ENCODE data around the gene UNC5B.

Gene UNC5B

DNA sequence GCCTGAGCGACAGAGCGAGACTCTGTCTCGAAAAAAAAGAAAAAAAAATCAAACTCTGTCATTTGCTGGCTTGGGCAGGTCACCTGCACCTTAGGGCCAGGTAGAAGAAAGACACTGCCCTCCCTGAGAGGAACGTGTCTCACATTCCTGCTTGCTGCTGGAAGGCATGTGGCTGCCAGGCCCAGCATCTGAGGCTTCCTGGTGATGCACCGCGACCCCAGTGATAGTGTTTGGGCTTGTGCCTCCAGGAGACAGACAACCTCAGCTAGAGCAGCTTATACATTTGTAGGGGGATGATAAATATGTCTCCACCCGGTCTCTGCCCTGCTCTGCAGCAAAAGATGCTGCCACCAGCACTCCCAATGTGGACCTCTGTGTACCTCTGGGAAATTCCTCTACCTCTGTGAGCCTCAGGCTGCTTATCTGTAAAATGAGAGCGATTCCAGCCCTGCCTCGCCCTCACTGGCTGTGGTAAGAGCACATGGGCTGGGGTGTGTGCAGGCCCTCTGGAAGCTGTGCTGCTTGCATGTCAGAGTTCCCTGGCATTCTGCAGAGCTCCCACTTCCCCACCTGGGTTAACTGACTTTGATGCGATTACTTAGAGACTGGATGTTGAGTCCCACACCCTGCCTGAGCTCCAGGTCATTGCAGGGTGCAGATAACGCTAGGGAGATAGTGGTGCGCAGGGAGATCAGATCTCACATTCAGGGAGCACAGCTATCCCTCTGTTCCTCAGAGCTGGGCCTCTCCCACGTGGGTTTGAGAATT, 126.5 kb downstream of the UNC5B start:
- DNase-seq: no peak

DNA sequence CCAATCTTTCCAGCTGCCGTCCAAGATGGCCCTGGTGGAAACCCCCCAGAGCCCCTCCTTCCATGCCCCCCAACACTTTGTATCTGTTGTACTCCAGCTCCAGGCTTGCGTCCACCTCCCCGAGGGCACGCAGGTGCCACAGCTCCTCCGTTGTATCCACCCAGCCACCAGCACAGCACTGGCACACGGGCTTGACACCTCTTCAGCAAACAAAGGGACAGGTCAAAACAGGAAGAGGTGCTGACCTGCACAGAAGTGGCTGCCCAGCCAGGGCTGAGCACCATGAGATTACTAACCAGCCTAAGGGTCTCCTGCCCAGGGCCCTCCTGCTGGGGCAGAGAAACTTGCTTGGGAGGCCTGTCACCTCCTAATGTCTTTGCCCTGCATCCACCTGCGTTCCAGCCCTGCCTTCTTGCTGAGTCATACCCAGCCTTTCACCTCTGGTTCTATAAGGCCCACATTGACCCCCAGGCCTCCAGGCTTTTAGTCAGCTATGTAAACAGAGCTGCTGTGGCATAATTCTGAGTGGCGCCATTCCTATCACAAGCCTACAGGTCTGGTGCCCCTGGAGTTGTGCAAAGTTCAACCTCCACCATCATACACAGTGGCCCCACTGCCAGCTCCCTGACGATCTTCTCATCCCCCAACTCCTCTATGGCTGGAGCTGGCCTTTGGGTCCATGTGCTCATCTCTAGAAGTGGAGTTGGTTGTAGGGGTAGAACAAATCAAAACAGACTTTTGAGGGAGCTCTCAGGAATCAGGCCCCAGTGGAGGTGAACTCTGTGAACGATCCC, 127.6 kb downstream of the UNC5B start:
- DNase-seq: no peak

DNA sequence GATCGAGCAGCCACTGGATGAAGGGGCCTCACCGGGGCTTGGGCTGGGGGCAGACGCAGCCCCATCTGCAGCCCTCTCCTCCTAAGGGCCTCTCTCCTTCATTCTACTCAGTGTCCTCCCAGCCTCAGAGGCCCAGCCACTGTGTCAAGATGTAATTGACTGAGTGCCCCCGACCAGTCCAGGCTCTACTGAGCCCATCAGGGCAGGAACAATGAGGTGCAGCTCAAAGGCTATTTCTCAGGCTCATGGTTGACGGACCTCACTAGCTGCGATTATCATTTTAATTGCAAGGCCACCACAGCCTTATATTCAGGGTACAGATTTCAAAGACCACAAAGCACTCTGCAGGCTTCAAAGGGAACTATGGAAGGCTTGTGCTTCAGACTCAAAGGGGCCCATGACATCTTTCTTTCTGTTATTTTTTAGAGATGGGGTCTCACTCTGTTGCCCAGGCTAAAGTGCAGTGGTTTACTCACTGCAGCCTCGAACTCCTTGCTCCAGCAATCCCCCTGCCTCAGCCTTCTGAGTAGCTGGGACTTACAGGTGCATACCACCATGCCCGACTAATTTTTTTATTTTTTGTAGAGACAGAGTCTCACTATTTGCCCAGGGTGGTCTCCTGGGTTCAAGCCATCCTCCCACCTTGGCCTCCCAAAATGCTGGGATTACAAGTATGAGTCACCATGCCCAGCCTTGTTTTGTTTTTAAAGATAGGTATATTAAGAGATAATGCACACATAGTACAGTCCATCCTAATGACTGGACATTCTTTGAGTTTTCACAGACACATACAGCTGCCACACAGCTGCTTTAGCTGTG, 130.4 kb downstream of the UNC5B start:
- DNase-seq: no peak

DNA sequence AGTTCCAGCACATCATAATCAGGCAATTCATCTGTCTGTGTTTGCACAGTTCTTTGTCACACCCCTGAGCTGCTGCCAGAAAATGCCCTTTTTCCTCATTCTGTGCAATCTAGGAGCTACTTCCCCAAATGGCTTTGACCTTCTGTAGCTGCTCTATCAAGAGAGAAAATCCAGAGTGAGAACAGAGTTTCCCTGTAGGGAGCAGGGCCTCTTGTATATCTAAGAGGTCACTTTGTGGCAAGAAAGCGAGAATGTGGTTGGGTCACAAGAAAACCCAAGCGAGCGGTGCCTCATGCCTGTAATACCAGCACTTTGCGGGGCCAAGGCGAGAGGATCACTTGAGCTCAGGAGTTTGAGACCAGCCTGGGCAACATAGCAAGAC, 131.0 kb downstream of the UNC5B start:
- peak in 8 of 58 donors; percentile 6 to 31 (median 21) for DNase-seq

DNA sequence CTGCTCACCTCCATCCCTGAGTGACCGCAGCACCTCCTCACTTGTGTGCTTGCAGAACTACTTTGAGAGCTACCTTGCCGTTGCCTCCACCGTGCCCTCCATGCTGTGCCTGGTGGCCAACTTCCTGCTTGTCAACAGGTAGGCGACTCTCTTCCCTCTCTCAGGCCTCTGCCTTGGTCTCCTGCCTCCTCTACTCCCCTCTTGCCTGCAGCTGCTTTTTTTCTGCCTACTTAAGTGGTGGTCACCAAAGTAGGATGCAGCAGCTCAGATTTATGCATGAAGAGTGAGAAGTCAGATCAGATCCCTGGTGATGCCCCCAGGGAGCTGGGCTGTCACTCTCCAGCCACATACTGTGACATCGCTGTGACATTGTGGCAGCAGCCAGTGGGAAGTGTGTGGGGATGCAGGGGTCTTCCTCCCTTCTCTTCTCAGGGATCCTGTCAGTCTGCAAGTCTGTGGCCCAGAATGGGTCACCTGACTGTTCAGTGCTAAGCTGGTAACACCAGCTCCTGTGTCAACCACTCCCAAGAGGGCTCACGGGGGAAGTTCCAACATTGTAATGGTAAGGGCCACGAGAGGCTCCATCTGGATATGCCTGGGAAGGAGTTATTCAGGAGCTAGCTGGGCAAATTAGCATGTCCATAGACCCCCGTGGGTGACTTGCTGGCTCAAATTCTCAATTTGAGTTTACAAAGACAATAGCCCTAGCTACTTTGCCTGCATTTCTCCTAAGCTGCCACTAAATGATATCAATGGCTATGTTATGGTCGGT, 132.0 kb downstream of the UNC5B start:
- DNase-seq: no peak

DNA sequence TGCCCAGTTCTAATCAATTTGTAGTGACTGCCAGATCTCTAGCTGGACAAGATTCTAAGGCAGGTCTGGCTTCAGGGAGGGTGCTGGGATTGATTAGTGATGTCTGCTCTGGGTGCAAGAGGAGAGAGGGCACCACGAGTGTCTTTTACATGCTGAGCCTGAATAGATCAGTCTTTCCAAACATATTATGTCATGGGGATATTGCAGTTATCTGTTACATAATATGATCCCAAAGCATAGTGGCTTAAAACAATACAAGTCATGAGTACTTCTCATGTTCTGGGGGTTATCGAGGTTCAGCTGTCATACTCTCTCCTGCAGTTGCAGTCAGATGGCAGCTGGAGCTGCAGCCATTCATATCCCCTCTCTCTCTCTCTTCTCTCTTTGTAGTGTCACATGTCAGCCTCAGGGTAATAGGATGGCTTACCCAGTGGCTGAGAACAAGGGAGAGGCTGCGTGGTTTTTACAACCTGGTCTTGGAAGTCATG, 132.7 kb downstream of the UNC5B start:
- no peak for DNase-seq

DNA sequence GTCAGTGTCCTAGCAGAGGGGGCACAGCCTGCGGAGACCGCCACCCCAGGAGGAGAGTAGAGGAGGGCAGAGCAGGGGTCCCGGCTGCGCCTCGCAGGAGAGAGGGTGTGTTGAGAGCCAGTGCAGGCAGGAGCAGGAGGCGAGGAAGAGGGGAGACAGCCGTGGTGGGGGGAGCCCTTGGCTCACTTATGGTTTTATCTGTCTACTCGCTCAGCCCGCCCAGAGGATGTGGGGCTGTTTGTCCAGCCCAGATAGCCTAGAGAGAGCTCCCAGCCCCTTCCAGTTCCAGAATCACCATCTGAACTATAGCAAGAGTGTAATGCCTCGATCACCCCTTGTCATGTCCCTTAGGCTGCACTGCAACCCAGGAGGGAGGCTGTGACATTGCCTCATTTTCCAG, 133.3 kb downstream of the UNC5B start:
- no peak for DNase-seq

DNA sequence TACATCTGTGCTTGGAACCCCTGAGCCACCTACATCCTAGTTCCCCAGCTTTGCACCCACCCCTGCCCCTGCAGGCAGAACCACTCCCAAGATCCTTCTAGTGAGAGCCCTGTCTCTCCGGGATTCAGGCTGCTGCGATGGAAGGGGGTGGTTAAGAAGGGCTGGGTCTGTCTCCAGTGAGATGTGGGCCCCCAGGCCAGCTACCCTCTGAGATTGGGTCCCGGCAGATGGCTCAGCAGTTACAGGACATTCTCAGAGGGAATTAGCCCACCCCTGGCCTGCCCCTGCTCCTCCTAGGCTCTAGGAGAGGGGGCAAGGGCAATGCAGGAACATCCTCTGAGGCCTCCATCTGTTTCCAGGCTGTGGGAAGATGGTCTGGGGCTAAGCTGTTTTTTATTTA, 134.4 kb downstream of the UNC5B start:
- DNase-seq: no peak

DNA sequence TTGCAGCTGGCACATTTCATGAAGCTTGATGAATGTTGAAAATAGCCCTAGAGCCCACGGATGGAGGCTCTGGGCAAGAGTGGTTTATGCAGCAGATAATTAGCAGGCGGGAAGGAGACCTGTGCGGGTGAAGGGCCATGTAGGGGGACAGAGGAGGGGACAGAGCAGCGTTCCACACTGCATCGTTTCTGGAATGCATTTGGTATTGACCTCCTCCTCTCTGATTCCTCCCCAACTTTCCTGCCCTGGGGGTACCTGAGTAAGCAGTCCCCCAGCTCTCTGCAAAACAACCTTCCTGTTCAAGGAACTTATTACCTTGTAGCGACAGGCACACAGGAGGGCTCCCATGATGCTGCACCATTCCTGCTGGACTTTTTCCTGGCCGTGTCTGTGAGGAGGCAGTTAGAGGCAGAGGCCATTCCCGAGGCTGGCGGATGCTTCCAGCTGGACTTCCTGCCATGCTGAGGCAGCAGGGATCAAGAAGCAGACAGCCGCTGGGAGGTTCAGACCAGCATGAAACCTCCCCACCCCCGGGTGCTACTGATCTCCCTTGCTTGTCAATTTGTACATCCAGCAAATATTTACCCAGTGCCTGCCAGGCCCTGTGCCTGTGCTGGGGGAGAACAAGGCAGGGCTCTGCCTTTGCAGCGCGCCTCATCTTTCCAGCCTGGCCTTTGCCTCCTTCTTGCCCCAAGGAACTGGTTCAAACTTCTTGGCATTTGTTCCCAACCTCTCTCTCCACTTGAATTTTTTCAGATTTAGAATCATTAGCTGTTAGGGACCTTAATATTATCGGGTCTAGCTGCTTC, 135.4 kb downstream of the UNC5B start:
- DNase-seq: no peak

DNA sequence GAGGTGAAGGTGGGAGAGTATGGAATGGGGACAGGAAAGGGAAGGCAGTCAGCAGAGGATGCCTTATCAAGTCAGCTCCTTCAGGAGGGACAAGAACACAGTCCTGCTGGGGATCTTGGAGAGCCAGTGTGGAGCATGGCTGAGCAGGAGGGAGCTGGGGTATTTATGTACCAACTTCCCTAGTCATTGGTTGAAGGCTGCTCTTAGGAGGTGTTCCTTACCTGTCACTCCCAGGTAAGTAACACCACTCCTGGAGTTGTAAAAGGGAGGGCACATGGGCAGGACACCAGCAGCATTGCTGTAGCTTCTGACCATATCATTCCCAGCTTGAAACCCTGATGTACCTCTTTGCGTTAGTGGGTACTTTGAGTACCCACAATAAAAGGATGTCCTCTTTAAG, 136.5 kb downstream of the UNC5B start:
- no peak for DNase-seq

DNA sequence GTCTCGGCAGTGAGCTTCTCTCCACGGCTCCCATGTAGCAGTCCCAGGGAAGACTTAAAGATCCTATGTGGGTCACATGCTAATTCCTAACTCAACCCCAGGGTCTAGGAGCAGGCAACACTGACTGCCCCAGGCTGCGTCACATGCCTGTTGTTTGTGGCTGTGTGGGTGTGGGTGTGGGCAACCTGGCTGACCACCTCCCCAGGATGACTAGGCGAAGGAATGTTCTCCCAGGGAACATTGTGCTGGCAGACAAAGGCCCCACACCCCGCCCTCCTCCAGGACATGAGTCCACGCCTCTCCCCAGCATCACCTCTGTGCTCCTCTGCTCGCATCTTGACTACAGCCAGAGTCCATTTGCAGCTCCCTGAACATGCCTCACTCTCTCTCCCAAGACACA, 137.0 kb downstream of the UNC5B start:
- DNase-seq: no peak

DNA sequence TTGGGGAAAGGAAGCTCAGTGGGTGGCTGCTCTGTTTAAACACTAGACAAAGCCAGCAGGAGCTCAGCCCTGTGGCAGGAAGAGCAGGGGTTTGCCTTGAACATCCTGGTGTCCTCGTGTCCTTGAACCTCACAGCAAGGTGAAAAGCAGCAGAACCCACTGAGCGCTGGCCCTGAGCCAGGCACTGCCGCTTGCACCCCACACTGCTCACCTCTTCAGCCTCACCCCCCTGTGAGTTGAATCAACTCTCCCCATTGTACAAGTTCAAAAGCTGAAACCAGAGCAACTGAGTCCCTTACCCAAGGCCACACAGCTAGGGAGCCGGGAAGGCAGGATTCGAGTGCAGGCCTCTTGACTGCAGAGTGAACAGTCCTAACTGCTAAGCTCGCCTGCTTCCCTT, 138.7 kb downstream of the UNC5B start:
- no peak for DNase-seq

DNA sequence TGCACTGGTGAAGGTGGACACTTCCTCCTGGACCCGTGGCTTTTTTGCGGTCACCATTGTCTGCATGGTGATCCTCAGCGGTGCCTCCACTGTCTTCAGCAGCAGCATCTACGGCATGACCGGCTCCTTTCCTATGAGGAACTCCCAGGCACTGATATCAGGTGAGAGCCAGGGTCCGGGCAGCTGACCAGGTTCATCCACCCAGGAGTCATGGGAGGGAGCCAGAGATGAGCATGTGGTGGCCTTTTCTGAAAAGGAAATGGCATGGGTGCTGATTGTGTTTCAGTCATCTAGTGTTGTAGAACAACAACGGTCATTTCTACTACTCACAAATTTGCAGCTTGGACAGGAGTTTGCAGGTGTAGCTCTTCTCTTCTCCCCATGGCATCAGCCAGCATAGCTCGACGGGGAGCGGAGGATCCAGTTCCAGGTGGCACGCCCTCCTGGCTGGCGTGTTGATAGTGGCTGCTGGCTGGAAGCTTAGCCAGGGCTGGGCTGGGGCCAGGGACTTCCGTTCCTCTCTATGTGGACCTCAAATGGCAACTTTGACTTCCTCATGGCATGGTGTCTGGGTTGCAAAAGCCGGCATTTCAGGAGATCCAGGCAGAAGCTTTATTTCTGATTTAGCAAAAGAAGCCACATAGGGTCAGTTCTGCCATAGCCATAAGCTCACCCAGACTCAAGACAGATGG, 139.4 kb downstream of the UNC5B start:
- DNase-seq: peak in 5 of 58 donors; percentile 6 to 20 (median 19)

All from anterior cingulate cortex (tissue), 58 donors.